ENCODE data around the gene CBFA2T2.
"Not testable (repeated sequence)": the region's sequence is repeated elsewhere in the genome, so short reads cannot be mapped to it uniquely, and the experiment has no call there.

DNA sequence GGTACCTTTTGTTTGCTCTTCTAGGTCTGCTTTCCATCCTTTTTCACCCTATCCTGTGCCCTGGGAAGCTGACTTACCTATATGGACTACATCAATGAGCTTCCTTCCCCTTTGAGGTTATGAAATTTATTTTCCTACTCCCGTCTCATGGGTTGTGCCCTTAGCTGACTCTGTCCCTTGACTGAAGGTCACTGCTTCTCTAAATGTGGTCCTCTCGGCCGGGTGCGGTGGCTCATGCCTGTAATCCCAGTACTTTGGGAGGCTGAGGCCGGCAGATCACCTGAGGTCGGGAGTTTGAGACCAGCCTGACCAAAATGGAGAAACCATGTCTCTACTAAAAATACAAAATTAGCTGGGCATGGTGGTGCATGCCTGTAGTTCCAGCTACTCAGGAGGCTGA, 6.9 kb downstream of the CBFA2T2 start:
- TF ChIP-seq POLR2A (IDR thresholded peaks at IDR 0.05; ENCODE audit: low read depth, low read length); RFX5 (IDR thresholded peaks at IDR 0.05; ENCODE audit: low read depth, low read length); RAD21 (IDR thresholded peaks at IDR 0.05; ENCODE audit: low read length); MAZ (IDR thresholded peaks at IDR 0.05; ENCODE audit: borderline replicate concordance, low read depth, low read length); BHLHE40 (IDR thresholded peaks at IDR 0.05; ENCODE audit: low read depth, low read length); MXI1 (IDR thresholded peaks at IDR 0.05; ENCODE audit: borderline replicate concordance, low read depth, low read length); FOS (IDR thresholded peaks at IDR 0.05; ENCODE audit: low read depth, low read length); CEBPB (IDR thresholded peaks at IDR 0.05; ENCODE audit: low read depth, low read length); SMC3 (IDR thresholded peaks at IDR 0.05; ENCODE audit: low read depth, low read length); MAFK (IDR thresholded peaks at IDR 0.05; ENCODE audit: low read depth, low read length): not testable (repeated sequence)
- TF ChIP-seq, protein P1, sequence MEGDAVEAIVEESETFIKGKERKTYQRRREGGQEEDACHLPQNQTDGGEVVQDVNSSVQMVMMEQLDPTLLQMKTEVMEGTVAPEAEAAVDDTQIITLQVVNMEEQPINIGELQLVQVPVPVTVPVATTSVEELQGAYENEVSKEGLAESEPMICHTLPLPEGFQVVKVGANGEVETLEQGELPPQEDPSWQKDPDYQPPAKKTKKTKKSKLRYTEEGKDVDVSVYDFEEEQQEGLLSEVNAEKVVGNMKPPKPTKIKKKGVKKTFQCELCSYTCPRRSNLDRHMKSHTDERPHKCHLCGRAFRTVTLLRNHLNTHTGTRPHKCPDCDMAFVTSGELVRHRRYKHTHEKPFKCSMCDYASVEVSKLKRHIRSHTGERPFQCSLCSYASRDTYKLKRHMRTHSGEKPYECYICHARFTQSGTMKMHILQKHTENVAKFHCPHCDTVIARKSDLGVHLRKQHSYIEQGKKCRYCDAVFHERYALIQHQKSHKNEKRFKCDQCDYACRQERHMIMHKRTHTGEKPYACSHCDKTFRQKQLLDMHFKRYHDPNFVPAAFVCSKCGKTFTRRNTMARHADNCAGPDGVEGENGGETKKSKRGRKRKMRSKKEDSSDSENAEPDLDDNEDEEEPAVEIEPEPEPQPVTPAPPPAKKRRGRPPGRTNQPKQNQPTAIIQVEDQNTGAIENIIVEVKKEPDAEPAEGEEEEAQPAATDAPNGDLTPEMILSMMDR (conservative IDR thresholded peaks at IDR 0.05; ENCODE audit: low read depth, low read length), result not testable (repeated sequence)
- TF ChIP-seq, protein P2, sequence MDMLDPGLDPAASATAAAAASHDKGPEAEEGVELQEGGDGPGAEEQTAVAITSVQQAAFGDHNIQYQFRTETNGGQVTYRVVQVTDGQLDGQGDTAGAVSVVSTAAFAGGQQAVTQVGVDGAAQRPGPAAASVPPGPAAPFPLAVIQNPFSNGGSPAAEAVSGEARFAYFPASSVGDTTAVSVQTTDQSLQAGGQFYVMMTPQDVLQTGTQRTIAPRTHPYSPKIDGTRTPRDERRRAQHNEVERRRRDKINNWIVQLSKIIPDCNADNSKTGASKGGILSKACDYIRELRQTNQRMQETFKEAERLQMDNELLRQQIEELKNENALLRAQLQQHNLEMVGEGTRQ (IDR thresholded peaks at IDR 0.05; ENCODE audit: low read depth, low read length), result not testable (repeated sequence)
- TF ChIP-seq, protein P3, sequence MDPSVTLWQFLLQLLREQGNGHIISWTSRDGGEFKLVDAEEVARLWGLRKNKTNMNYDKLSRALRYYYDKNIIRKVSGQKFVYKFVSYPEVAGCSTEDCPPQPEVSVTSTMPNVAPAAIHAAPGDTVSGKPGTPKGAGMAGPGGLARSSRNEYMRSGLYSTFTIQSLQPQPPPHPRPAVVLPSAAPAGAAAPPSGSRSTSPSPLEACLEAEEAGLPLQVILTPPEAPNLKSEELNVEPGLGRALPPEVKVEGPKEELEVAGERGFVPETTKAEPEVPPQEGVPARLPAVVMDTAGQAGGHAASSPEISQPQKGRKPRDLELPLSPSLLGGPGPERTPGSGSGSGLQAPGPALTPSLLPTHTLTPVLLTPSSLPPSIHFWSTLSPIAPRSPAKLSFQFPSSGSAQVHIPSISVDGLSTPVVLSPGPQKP (IDR thresholded peaks at IDR 0.05; ENCODE audit: borderline replicate concordance, low read depth, low read length), result not testable (repeated sequence)

All from IMR-90 (cell line).